Keratinocyte (primary cell): Measurements from ENCODE around the gene RHBDD1. TPM values are rescaled to one million over a fixed set of nuclear protein-coding genes. Genes with fewer than 3 reads are reported as not detected.

Source experiments
- DNase-seq: peaks from one replicate; pipeline ENCODE4 v3.0.0-alpha.2; 2011; ENCODE audit warnings: low read depth, missing footprints, low spot score
- FAIRE-seq: peaks from 2 replicates; lab custom pipeline; 2011; peaks lifted over from hg19 to GRCh38; lab: Jason Lieb, UNC
- H2AFZ ChIP-seq: 2 replicates; pipeline ENCODE4 v1.6.0; 2012; ENCODE audit warnings: low read length, control low read depth, inconsistent platforms; ENCODE audit not compliant: control insufficient read depth
- H3K27ac ChIP-seq: 2 replicates; pipeline ENCODE4 v1.5.1; 2011; ENCODE audit warnings: low read length; ENCODE audit not compliant: control insufficient read depth, insufficient read depth
- H3K27me3 ChIP-seq: 3 replicates; pipeline ENCODE4 v1.6.0; 2011; ENCODE audit warnings: low read length; ENCODE audit not compliant: control insufficient read depth, insufficient read depth; ENCODE audit errors: extremely low read depth
- H3K36me3 ChIP-seq, 2 experiments: 2 replicates in 1 of 2; 3 replicates in 1 of 2; pipeline ENCODE4 v1.5.1; 2011; ENCODE audit warnings: low read length in 2 of 2, mild to moderate bottlenecking in 1 of 2; ENCODE audit not compliant: control insufficient read depth in 2 of 2, insufficient read depth in 2 of 2; ENCODE audit errors: extremely low read depth in 1 of 2
- H3K4me1 ChIP-seq: 3 replicates; pipeline ENCODE4 v1.5.1; 2011; ENCODE audit warnings: low read length; ENCODE audit not compliant: control insufficient read depth, insufficient read depth; ENCODE audit errors: extremely low read depth
- H3K4me2 ChIP-seq: 3 replicates; pipeline ENCODE4 v1.6.0; 2011; ENCODE audit warnings: low read depth, low read length; ENCODE audit not compliant: control insufficient read depth, insufficient read depth; ENCODE audit errors: extremely low read depth
- H3K4me3 ChIP-seq, 3 experiments: fragments of 200-600 bp in 1 of 3; sonication (generic) in 1 of 3; 2 replicates in 2 of 3; 3 replicates in 1 of 3; pipeline ENCODE4 v1.5.1; 2011 to 2016; ENCODE audit warnings: low read length in 3 of 3, mild to moderate bottlenecking in 3 of 3, control low read depth in 2 of 3, inconsistent platforms in 1 of 3, low read depth in 1 of 3, mixed read lengths in 1 of 3, mixed run types in 1 of 3, moderate library complexity in 1 of 3; ENCODE audit not compliant: control insufficient read depth in 2 of 3, insufficient read depth in 2 of 3; ENCODE audit errors: extremely low read depth in 1 of 3
- H3K79me2 ChIP-seq: 2 replicates; pipeline ENCODE4 v1.6.0; 2012; ENCODE audit warnings: low read length; ENCODE audit not compliant: control insufficient read depth, insufficient read depth
- H3K9ac ChIP-seq: 3 replicates; pipeline ENCODE4 v1.6.0; 2011; ENCODE audit warnings: low read length; ENCODE audit not compliant: control insufficient read depth, insufficient read depth; ENCODE audit errors: extremely low read depth
- H3K9me1 ChIP-seq: 3 replicates; pipeline ENCODE4 v1.6.0; 2011; ENCODE audit warnings: low read length; ENCODE audit not compliant: control insufficient read depth, insufficient read depth; ENCODE audit errors: extremely low read depth
- H3K9me3 ChIP-seq: 2 replicates; pipeline ENCODE4 v1.5.1; 2012; ENCODE audit warnings: low read depth, low read length; ENCODE audit not compliant: control insufficient read depth
- H4K20me1 ChIP-seq: 3 replicates; pipeline ENCODE4 v1.6.0; 2011; ENCODE audit warnings: low read length; ENCODE audit not compliant: control insufficient read depth, insufficient read depth; ENCODE audit errors: extremely low read depth
- EZH2 ChIP-seq: IDR thresholded peaks from one replicate; pipeline ENCODE4 v1.6.1; 2012; ENCODE audit warnings: inconsistent platforms, mild to moderate bottlenecking, low read length, moderate library complexity
- dilution Hi-C: fragments of 300-500 bp; cut with MboI; formaldehyde crosslinking; loops from one replicate; pipeline ENCODE4 v1.7.0; 2020; ENCODE audit warnings: low sequenced_read_pairs; ENCODE audit not compliant: extremely low pct_ligation_motif_present
- polyA plus RNA-seq, 5 experiments: library from polyadenylated mRNA; depleted of rRNA in 3 of 5; stranded (reverse) in 3 of 5; stranded (forward) in 1 of 5; unstranded in 1 of 5; fragments of >200 nt; gene quantifications; 1 replicate in 1 of 5; 2 replicates in 3 of 5; 3 replicates in 1 of 5; pipeline versions ENCODE4 v1.2.1 to v1.2.3, GENCODE V29; 2011 to 2012; ENCODE audit warnings: missing spikeins in 2 of 5, low read depth in 1 of 5, low replicate concordance in 1 of 5
- TF ChIP-seq, protein P1 (sequence below), 3 experiments: IDR thresholded peaks in 1 of 3; conservative IDR thresholded peaks in 1 of 3; optimal IDR thresholded peaks in 1 of 3; 2 replicates in 2 of 3; 3 replicates in 1 of 3; pipeline versions ENCODE3 to v1.5.1; 2011; ENCODE audit warnings: low read length in 3 of 3, mild to moderate bottlenecking in 3 of 3, moderate library complexity in 2 of 3, control low read depth in 1 of 3, inconsistent platforms in 1 of 3; ENCODE audit not compliant: insufficient read depth in 2 of 3; ENCODE audit errors: extremely low read depth in 1 of 3

Gene RHBDD1
- polyA plus RNA-seq, 1 donor (not counting 4 experiments of a cell fraction or from before 2014, with no cell fraction given), result 27.8 TPM

DNA sequence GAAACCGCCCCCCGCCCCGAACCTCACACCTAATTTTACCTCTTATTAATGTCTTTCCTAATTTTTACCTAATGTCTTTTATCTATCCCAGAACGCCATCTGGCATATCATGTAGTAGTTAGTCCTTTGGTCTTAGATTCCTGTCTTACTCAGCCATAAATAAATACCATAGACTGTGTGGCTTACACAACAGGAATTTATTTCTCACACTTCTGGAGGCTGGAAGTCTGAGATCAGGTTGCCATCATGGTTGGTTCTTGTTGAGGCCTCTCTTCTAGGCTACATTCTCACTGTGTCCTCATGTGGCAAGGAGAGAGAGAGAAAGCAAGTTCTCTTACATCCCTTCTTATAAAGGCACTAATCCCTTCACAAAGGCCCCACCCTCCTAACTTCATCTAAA lies 46.8 kb downstream of the RHBDD1 start:
- peaks cover 3% of the 10 kb centered on the region for H3K4me1 ChIP-seq
- H3K9ac ChIP-seq, result no peak overlapping the region
- no peaks in the 10 kb centered on the region for H3K9me3 ChIP-seq
- TF ChIP-seq EZH2, result no peak
- TF ChIP-seq, protein P1, sequence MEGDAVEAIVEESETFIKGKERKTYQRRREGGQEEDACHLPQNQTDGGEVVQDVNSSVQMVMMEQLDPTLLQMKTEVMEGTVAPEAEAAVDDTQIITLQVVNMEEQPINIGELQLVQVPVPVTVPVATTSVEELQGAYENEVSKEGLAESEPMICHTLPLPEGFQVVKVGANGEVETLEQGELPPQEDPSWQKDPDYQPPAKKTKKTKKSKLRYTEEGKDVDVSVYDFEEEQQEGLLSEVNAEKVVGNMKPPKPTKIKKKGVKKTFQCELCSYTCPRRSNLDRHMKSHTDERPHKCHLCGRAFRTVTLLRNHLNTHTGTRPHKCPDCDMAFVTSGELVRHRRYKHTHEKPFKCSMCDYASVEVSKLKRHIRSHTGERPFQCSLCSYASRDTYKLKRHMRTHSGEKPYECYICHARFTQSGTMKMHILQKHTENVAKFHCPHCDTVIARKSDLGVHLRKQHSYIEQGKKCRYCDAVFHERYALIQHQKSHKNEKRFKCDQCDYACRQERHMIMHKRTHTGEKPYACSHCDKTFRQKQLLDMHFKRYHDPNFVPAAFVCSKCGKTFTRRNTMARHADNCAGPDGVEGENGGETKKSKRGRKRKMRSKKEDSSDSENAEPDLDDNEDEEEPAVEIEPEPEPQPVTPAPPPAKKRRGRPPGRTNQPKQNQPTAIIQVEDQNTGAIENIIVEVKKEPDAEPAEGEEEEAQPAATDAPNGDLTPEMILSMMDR (optimal IDR thresholded peaks at IDR 0.05 in 1 of 3, IDR thresholded peaks at IDR 0.05 in 1 of 3, conservative IDR thresholded peaks at IDR 0.05 in 1 of 3; ENCODE audit: extremely low read depth in 1 of 3, insufficient read depth in 2 of 3, low read length in 3 of 3), result no peak
- no peak overlapping the region for H2AFZ ChIP-seq
- FAIRE-seq (no peak), DNase-seq (no peak)
- no peak overlapping the region for H3K27ac ChIP-seq
- no peaks in the 10 kb centered on the region for H3K79me2 ChIP-seq
- H3K27me3 ChIP-seq, result no peaks in the 10 kb centered on the region
- peaks cover 0 to 4% of the 10 kb centered on the region in 2 experiments for H3K36me3 ChIP-seq
- no peak overlapping the region for H3K4me3 ChIP-seq
- no peaks in the 10 kb centered on the region for H4K20me1 ChIP-seq
- no peaks in the 10 kb centered on the region for H3K9me1 ChIP-seq
- dilution Hi-C loops, result no loop called here
- H3K4me2 ChIP-seq, result no peak overlapping the region

DNA sequence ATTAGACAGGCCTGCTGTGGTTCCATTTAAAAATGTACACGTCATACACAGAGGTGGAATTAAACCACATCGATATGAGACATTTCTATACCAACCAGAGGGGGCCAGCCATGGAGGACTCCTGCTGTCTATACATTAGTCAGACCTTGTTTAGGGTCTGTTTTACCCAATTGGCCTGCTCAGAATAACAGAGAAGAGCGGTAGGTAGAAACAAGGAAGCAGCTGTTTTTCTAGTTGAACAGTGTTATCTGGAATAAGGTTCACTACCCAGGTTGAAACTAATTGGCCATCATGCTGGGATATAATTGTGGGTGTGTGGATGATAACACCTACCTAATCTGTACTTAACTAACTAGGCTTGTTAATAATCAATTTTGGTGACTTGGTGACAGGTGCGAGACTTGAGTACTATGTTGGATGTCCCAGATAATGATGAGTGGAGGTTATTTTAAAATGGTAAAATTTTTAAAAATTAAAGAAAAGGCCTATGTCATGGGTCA lies 47.5 kb downstream of the RHBDD1 start:
- TF ChIP-seq, protein P1 (optimal IDR thresholded peaks at IDR 0.05 in 1 of 3, IDR thresholded peaks at IDR 0.05 in 1 of 3, conservative IDR thresholded peaks at IDR 0.05 in 1 of 3; ENCODE audit: extremely low read depth in 1 of 3, insufficient read depth in 2 of 3, low read length in 3 of 3), result no peak
- TF ChIP-seq EZH2, result no peak
- no peak overlapping the region for H3K9ac ChIP-seq
- no peak overlapping the region for H3K4me2 ChIP-seq
- no peak overlapping the region for H3K4me3 ChIP-seq
- H3K9me3 ChIP-seq, result no peaks in the 10 kb centered on the region
- H3K36me3 ChIP-seq, result peaks cover 0 to 4% of the 10 kb centered on the region in 2 experiments
- DNase-seq (no peak), FAIRE-seq (no peak)
- peaks cover 8% of the 10 kb centered on the region for H3K4me1 ChIP-seq
- H4K20me1 ChIP-seq, result no peaks in the 10 kb centered on the region
- H3K79me2 ChIP-seq, result no peaks in the 10 kb centered on the region
- dilution Hi-C loops, result no loop called here
- H2AFZ ChIP-seq, result no peak overlapping the region
- H3K27ac ChIP-seq, result no peak overlapping the region
- no peaks in the 10 kb centered on the region for H3K27me3 ChIP-seq
- H3K9me1 ChIP-seq, result no peaks in the 10 kb centered on the region
